ENCODE results near the gene TEC. TPM values are rescaled to one million over a fixed set of nuclear protein-coding genes. Genes with fewer than 3 reads are reported as not detected.
"Not testable (repeated sequence)": the region's sequence is repeated elsewhere in the genome, so short reads cannot be mapped to it uniquely, and the experiment has no call there.

TEC gene
- 0.91 and 1.1 TPM in 2 replicates for total RNA-seq

DNA sequence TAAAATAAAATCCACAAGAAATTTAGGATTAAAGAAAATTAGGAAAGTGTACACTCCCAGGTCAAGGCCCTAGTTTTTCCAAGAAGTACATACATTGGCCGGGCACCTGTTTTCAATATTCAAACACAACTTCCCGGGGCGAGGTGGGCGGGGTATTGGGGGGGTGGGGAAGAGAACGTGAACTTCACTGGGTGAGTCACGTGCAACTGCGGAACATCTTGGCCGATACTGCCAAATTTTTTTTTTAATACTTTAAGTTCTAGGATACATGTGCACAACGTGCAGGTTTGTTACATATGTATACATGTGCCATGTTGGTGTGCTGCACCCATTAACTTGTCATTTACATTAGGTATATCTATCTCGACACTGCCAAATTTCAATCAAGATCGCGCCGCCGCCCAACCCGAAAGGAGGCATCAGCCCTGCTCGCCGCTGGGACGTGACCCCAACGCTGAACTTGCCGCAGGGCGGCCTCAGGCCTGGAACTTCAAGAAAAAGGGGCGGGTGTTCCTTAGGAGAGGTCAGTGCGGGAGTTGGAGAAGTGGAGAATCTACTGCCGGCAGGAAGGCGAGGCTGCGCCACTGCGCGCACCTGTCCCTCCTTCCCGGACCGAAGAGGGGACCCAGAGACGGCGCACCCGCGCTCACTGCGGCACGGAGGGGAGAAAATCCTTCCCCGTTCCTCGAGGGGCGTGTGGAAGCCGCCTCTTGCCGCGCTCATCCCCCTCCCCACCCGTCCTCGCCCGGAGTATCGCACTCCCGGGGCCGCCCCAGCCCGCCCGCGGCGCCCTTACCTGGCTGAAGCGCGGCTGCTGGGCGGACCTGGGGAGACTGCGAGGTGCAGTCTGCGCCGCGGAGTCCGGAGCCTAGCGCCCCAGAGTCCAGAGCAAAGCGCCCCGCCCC lies at the start of gene TEC:
Gene TEC (minus strand): TSS at position 883 of the 905 bp plus-strand sequence. CDS start 41,224 bp downstream, outside the sequence.
- intact Hi-C loops (cut with micrococcal nuclease), result loop anchor here (1.0 to 5.0 kb wide), 6 partner anchors 72 to 807 kb away; partner anchors contain the start of genes COMMD8, FRYL, NFXL1 and OCIAD1

DNA sequence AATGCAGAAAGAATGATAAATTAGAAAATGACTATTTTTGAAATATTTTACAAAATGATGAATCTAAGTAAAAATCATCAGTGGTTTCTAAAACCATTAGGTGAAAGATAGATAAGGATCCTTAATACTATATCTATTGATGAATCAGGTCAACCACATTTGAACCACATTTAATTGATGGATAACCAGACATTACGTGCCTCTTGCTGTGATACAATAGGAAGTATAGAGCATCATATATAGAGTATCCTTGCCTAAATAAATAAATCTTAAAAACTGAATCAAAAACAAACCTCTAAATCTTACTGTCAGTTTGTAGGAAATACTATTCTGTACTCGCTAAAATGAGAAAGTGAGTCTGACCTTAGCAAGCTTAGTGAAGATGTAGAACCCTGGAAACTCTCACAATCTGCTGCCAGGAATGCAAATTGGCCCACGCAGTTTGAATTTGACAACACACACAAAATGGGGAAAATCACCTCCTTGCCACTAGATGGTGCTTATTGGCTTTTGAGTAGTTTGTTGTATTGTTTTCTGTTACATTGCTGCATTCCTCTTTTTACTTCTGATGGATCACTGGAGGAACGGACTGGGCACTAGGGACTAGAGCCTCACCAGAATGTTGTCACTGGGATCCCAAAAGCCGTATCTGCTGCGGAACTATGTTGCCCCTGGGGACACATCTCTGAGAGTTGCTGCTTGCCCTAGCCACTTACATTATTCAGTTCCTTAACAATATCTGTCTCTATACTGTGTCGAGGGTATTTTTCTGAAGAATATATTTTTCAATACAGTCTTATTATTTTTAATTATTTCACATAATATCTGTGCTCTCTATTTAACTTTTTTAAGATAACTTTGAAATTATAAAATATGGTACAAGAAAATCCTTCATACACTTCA lies 46.3 kb upstream of the TEC start:
- intact Hi-C loops (cut with micrococcal nuclease), result loop anchor here (1.0 to 5.0 kb wide), 6 partner anchors 25 to 647 kb away; partner anchors contain the start of genes OCIAD2, SLAIN2 and SLC10A4

DNA sequence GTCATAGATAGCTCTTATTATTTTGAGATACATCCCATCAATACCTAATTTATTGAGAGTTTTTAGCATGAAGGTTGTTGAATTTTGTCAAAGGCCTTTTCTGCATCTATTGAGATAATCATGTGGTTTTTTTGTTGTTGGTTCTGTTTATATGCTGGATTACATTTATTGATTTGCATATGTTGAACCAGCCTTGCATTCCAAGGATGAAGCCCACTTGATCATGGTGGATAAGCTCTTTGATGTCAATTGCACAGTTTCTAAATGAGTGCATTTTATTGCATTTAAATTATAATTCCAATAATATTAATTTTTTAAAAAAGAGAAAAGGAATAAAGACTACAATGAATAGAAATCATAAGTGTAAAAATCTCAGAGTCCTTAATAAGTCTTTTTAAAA lies 45.1 kb upstream of the TEC start:
- intact Hi-C loops (cut with micrococcal nuclease), result loop anchor here (5.0 kb wide), 2 partner anchors 133 to 593 kb away; partner anchors contain the start of gene OCIAD2

DNA sequence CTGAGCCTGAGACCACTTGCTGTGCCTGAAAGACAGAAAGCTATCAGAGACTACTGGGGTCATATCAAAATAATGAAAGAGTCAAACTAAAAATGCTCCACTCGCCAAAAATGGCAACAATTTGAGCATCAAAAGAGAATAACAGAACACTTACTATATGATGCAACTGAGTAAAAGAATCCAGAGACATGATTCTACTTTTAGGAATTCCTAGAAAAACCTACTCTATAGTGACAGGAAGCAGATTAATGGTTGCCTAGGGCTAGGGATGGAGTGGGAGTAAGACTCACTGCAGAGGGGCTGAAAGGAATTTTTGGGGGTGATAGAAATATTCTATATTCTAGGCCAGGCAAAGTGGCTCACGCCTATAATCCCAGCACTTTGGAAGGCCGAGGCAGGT lies 42.3 kb upstream of the TEC start:
- intact Hi-C loops (cut with micrococcal nuclease), result no loop called here

DNA sequence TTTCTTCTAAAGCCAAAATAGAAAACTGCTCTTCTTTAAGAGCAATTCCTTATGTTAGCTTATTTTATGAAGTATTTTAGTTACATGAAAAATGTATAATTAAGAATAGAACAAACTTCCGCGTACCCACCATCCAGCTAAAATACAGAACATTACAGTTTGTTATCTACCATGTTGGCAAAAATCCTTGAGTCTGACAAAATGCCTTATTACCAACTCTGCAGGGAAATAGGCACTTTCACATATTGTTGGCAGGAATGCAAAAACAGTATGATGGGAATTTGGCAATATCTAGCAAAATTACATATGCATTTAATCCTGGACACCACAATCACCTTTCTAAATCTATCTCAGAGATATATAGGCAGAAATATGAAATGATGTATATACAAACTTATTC lies 39.3 kb upstream of the TEC start:
- intact Hi-C loops (cut with micrococcal nuclease), result no loop called here

DNA sequence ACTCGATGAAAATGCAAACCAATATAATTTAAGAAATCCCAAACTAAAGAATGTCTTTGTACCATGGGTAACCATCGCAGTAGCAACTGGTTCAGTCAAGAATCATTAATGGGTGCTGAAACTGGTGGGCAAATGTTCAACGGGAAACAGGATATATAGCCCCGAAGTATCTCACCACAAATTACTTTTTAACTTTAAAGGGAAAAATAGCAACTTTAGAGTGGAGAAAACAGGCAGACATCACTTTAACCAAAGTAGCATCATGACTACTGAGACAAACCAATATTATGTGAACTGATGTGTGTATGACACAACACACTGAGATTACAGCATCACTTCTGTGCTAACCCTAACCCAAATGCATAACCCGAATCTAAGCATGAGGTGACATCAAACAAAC lies 37.9 kb upstream of the TEC start:
- intact Hi-C loops (cut with micrococcal nuclease), result no loop called here

DNA sequence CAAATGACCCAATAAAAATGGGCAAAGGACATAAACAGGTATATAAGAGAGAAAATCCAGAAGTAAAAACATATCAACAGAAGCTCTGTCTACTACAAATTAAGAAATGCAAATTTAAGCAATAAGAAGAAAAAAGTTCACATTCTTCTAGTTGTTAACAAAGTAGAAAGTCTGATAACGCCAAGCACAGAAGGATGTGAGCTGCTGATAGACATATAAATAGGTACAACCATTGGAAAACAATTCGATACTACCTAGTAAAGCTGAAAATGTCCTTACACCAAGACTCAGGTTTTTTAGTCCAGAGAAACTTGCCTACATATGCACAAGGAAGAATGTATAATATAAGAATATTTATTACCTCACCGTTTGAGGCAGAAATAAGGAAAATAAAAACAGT lies 35.9 kb upstream of the TEC start:
- intact Hi-C loops (cut with micrococcal nuclease), result no loop called here

DNA sequence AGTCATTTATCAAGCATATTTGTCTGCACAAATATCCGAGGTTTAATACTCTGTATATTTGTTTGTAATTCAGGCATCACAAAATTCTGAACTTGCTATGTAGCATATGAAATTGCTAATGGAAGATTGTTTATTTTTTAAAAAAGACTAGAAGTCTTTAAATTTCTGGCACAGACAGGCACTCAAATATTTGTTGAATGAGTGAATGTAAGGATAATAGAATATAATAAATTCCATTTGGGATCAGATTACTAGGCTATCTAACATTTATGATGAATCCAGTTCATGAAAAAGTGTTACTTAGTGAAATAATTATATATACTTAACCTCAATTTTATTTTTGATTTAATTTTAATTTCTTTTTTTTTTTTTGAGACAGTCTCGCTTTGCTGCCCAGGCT lies 30.4 kb upstream of the TEC start:
- intact Hi-C loops (cut with micrococcal nuclease), result no loop called here

DNA sequence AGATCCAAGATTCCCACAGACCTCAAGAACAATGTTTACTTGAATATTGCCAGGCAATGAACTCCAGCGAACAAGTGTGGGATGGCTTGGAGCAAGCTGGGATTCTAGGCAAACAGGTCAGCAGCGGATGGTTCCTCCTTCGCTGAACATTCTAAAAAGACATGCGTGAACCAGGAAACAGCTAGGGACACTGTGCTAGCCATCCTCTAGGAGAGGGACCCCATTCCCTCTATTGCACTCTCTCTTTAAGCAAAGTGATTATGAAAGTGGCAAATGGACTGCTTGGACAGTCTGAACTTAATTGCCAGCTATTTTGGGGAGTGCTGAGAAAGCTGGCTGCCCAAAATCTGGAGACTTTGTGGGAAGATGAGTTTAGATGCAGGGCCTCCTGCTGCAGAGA lies 29.9 kb upstream of the TEC start:
- intact Hi-C loops (cut with micrococcal nuclease), result no loop called here

DNA sequence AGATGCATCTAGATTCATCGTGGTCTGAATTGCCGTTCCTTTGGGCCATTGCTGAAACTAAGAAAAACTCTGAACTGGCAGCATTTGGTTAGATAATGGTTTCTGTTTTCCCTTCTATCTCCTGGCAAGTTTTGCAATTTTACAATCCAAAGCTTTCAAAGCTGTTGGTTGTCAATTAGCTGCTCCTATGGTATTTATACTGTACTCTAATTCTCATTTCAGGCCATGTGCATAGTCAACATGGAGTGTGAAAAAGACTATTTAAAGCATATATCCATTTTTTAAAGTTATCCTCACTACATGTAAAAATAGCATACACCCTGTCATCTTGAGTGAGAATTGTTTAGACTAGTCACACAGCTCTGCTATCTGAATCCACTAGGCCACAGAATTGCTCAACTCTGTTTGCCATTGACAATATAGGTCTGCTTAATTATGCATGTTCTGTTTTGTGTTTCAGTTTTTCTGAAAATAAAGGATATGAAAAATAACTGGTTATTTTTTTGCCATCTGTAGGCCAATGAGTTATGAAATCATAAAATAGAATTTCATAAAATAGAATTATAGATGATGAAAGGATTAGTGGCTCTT lies 27.7 kb upstream of the TEC start:
- intact Hi-C loops (cut with micrococcal nuclease), result no loop called here

DNA sequence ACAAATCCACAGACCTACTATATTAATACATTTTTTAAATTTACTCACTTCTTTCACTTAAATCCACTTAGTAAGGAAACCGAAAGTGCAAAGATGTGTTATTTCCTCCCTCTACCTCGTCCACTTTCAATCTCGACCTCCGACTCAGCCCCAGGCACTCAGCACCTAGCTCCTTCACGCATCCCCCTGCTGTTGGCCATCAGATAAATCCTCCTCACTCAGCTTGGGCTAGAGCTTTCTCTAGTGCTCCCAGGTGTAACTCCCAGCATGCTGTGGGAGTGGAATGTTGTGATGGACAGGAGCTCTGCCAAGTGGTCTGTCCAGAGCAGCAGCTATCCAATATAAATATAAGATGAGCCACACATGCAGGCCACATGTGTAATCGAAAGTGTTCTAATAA lies 26.7 kb upstream of the TEC start:
- intact Hi-C loops (cut with micrococcal nuclease), result no loop called here

DNA sequence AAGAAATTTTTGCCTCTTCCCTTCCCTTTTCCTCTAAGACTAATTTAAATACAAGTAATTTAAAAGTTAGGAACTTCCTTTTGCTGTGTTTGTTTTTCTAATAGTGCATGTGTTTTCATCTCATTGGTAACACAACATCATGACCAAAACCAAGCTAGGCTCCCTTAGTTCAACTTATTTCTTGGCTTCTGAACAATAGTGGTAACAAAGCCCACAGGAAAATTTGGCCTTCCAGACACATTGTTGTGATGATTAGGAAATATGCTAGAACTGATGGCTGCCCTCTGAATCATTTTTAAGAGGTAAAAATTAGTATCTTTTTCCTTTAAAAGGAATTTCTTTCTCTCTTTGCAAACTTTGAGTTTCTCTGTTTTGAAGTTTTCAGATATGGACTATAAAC lies 25.5 kb upstream of the TEC start:
- intact Hi-C loops (cut with micrococcal nuclease), result no loop called here

DNA sequence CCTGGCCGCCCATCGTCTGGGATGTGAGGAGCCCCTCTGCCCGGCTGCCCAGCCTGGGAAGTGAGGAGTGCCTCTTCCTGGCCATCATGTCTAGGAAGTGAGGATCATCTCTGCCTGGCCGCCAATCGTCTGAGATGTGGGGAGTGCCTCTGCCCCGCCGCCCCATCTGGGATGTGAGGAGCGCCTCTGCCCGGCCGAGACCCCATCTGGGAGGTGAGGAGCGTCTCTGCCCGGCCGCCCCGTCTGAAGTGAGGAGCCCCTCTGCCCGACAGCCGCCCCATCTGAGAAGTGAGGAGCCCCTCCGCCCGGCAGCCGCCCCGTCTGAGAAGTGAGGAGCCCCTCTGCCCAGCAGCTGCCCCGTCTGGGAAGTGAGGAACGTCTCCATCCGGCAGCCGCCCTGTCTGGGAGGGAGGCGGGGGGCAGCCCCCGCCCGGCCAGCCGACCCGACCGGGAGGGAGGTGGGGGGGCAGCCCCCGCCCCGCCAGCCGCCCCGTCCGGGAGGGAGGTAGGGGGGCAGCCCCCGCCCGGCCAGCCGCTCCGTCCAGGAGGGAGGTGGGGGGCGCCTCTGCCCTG lies 22.7 kb upstream of the TEC start:
- intact Hi-C loops (cut with micrococcal nuclease), result not testable (repeated sequence)

DNA sequence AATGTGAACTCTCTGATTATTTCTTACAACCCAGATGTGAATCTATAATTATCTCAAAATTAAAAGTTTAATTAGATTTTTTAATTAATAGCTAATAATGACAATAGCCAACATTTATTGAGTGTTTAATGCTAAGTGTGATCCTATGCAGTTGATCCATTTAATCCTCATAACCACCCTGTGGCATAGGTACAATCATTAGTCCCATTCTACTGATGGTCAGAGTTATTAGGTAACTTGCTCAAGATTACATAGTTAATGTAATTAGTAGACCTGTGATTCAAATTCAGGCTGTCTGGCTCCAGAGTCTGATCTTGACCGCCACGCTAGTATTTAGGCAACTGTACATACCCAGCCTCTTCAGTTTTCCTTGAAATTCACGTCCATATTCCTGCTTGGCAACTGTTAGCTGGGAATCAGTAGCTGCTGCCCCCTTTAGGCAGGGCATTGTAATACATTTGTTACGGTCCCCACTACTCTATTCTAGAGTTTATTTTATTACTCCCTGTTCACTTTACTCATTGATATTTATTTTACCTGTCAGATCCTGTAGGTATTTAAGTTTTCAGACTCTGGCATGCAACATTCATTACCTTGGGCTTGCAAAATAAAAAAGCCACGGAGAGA lies 20.6 kb upstream of the TEC start:
- intact Hi-C loops (cut with micrococcal nuclease), result no loop called here

DNA sequence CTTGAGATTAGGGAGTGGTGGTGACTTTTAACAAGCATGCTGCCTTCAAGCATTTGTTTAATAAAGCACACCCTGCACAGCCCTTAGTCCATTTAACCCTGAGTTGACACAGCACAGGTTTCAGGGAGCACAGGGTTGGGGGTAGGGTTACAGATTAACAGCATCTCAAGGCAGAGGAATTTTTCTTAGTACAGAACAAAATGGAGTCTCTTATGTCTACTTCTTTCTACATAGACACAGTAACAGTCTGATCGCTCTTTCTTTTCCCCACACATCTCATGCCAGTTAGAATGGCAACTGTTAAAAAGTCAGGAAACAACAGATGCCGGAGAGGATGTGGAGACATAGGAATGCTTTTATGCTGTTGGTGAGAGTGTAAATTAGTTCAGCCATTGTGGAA lies 16.4 kb upstream of the TEC start:
- intact Hi-C loops (cut with micrococcal nuclease), result not testable (repeated sequence)

DNA sequence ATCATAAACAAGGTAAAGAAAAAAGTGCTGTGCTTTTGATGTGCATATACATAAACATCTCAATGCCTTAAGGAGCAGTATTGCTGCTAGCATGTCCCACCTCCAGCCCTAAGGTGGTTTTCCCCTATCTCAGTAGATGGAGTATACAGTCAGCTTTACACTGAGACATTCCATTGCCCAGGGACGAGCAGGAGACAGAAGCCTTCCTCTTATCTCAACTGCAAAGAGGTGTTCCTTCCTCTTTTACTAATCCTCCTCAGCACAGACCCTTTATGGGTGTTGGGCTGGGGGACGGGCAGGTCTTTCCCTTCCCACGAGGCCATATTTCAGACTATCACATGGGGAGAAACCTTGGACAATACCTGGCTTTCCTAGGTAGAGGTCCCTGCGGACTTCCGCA lies 16.0 kb upstream of the TEC start:
- intact Hi-C loops (cut with micrococcal nuclease), result not testable (repeated sequence)

DNA sequence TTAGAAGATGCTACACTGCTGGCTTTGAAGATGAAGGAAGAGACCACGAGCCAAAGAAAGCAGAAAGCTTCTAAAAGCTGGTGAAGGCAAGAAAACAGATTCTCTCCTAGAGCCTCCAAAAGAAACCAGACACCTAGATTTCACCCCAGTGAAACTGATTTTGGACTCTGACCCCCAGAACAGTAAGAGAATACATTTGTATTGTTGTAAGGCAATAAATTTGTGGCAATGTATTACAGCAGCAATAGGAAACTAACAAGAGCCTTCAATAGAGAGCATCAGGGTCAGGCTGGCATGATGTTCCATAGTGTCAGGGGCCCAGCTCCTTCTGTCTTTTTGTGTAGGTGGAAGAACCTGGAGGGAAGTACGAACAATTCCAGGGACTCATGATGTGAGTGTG lies 6.0 kb upstream of the TEC start:
- intact Hi-C loops (cut with micrococcal nuclease), result loop anchor here (1.0 kb wide), 2 partner anchors 148 to 271 kb away; no protein-coding TSS in a partner anchor

DNA sequence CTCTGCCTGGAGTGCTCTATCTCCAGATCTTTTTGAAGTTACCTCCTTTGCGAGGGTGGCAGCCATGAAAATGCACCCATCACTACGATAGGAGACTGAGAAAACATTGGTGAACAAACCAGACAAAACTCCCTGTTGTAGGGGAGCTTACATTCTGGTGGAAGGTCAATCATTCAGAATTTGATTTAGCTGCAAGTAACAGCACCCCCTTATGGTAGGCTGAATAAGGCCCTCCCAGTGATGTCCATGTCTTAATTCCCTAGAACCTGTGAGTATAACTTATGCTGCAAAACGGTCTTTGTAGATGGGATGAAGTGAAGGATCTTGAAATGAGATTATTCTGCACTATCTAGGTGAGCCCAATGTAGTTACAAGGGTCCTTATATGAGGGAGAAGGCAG lies 5.6 kb upstream of the TEC start:
- intact Hi-C loops (cut with micrococcal nuclease), result loop anchor here (1.0 kb wide), 2 partner anchors 148 to 271 kb away; no protein-coding TSS in a partner anchor

DNA sequence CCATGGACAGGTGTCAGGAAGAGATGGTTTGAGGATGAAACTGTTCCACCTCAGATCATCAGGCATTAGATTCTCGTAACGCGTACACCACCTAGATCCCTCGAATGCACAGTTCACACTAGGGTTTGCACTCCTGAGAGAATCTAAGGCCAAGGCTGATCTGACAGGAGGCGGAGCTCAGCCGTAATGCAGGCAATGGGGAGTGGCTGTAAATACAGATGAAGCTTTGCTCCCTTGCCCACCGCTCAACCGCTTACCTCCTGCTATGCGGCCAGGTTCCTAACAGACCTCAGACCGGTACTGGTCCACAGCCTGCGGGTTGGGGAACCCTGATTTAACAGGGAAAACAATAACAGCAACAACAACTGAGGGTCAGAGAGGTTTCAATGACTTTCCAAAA lies 2.0 kb upstream of the TEC start:
- intact Hi-C loops (cut with micrococcal nuclease), result loop anchor here (2.0 kb wide), 1 partner anchor 143 kb away; no protein-coding TSS in a partner anchor

DNA sequence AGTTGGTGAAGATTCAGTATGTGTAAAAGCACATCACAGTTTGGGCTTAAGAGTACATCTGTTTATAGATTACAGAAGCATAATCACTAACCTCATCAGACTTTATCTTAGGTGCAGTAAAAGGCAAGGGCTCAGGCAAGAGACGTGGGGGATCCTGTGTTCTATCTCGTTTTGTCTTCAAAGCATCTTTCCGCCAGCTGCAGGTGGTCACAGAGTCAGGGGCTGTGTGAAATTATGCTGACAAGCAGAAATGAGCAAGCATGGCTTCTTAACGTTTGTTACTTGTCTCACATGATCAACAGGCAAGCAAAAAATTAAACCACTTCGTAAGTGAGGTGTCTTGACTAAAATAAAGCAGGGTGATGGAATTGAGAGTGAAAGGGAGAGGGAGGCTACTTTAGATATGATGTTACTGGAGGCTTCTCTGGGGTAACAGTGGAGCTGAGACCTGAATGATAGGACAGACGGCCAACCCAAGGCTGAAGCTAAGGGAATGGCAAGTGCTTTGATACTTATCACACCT lies 1.4 kb upstream of the TEC start:
- intact Hi-C loops (cut with micrococcal nuclease), result loop anchor here (1.0 to 2.0 kb wide), 2 partner anchors 142 to 255 kb away; partner anchors contain the start of genes CNGA1 and NIPAL1

Data from T-helper 1 cell treated with Interleukin-12 subunit alpha and Interleukin-12 subunit beta and Interleukin-4 antibody, amounts not matched to agents 30 ng/mL and 1 ng/mL, for 36 hours (primary cell).